ENCODE results near the gene GAS7.

Gene GAS7

DNA sequence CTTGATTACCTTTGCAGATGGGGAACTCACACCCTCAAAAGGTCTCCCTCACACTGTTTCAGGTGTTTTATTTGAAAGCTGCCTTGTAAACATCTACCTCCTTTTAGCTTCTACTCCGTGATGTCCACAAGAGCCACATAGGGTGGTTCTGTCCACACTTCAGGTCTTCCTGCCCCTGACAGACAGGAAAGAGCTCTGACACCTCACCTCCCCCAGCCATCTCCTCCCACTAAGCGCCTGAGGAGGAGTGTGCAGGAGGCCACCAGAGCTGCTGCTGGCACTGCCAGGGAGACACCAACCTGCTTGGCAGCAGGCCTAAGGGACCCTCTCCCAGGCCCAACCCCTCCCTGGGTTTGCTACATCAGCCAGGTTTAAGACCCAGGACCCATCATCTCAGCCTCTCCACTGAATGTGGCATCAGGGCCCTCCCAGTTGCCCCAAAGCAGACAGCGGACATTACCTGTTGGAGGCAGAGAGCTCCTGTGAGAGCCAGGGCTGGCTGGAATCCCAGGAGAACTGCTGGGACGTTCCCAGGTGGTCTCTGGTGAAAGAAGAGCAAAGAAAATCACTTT is 217.0 kb downstream of the GAS7 start:
- DNase-seq (ENCODE audit: low read depth): no peak

DNA sequence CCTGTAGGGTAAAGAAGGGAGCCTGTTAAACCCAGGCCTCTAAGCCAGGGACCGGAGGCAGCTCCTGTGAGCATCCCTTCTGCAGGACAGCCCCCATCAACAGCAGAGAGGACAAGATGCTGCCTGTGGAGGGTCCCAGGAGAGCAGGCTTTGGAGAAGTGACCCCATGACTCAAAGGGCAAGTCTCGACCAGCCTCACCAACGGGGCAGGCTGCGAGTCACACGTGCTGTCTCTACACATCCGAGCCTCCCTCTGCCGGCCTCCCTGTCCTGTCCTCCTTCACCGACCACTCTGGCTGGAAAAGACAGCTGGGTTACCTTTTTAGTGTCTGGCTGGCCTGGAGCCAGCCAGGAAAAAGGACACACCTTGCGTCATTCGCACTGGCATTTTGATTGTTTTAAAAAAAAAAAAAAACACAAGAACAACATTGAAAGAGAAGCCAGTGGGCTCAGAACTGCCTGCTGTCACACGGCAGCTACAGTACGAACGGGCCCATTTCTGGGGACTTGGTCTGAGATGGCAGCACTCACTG is 218.9 kb downstream of the GAS7 start:
- DNase-seq (ENCODE audit: low read depth): no peak

GRCh38 chr17:9977180-9977575 is 221.2 kb downstream of the GAS7 start:
- no peak for DNase-seq (ENCODE audit: low read depth)

- DNase-seq (ENCODE audit: low read depth): no peak
Measured at GRCh38 chr17:9976283-9977179, 221.9 kb downstream of the GAS7 start.

DNA sequence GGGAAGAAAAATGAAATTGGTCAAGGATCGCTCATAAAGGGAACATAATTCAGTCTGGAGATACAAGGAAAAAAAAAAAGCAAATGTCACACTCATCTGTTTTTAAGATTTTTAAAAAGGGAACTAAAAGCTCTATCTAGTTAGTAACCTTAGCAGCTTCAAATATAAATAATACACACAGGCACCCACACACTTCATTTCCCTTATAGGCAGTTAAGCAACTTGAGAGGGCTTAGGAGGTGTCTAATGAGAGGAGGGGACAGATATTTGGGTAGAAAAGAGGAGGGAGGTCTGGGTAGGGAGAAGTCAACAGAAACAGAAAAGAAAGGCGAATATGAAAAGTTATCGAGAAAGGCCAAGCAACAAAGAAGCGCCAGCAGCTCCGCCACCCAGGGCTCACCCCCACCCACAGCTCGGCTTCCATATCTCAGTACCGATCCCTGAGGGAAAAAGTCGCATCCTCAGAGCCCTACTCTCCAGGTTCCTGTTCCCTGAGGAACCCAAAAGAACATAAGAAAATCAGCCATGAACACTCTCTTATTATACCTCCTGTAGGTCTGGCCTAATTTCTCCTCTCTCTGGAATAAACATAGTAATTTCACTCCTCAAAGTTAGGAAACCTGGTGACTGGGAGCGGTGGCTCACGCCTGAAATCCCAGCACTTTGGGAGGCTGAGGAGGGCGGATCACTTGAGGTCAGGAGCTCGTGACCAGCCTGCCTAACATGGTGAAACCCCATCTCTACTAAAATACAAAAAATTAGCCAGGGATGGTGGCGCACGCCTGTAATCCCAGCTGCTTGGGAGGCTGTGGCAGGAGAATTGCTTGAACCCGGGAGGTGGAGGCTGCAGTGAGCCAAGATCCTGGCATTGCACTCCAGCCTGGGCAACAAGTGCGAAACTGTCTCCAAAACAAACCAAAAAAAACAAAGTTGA is 223.7 kb downstream of the GAS7 start:
- no peak for DNase-seq (ENCODE audit: low read depth)

- no peak for DNase-seq (ENCODE audit: low read depth)
Measured at GRCh38 chr17:9973669-9974447, 224.5 kb downstream of the GAS7 start.

DNA sequence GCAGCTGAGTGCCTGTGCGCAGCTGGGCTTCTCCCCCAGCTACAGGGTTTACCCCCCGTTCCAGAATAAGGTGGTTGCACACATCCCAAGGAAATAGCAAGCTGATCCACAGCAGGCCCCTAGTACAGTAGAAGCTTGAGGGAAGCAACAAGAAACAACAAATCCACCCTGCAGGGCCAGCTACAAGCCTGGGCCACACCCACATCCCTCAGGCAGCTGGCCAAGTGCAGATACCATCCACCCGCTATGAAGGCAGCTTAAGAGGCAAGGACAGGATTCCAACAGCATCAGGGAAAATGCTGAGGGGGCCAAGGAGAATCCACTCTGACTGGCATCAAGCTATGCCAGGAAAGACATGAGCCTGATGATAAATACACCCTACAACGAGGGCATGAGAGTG is 226.4 kb downstream of the GAS7 start:
- DNase-seq (ENCODE audit: low read depth): no peak

- no peak for DNase-seq (ENCODE audit: low read depth)
Measured at GRCh38 chr17:9969301-9969935, 229.0 kb downstream of the GAS7 start.

GRCh38 chr17:9968881-9969280 is 229.5 kb downstream of the GAS7 start:
- DNase-seq (ENCODE audit: low read depth): peak; percentile 14

GRCh38 chr17:9968008-9968407 is 230.4 kb downstream of the GAS7 start:
- DNase-seq (ENCODE audit: low read depth): no peak

GRCh38 chr17:9959377-9959981 is 238.9 kb downstream of the GAS7 start:
- peak; percentile 15 for DNase-seq (ENCODE audit: low read depth)

GRCh38 chr17:9958586-9959281 is 239.7 kb downstream of the GAS7 start:
- no peak for DNase-seq (ENCODE audit: low read depth)

GRCh38 chr17:9957244-9957643 is 241.2 kb downstream of the GAS7 start:
- DNase-seq (ENCODE audit: low read depth): no peak

GRCh38 chr17:9956474-9957131 is 241.8 kb downstream of the GAS7 start:
- DNase-seq (ENCODE audit: low read depth): no peak

GRCh38 chr17:9953492-9953891 is 244.9 kb downstream of the GAS7 start:
- DNase-seq (ENCODE audit: low read depth): no peak

GRCh38 chr17:9951803-9952202 is 246.6 kb downstream of the GAS7 start:
- no peak for DNase-seq (ENCODE audit: low read depth)

DNA sequence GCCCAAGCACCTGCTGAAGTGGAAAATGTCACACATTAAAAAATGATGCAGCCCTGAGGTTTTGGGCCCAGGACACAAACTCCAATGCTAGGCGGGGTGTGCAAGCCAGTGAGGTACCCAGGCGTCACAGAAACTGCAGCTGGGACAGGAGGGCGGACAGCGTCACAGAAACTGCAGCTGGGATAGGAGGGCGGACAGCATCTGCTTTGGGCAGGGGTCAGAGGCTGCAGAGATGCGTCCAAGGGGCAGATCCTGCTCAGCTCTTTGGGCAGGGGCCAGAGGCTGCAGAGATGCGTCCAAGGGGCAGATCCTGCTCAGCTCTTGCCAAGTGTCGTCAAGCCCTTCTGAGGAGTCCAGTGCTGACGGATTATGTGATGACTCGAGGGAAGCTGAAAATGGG is 249.5 kb downstream of the GAS7 start:
- DNase-seq (ENCODE audit: low read depth): no peak

- DNase-seq (ENCODE audit: low read depth): no peak
Measured at GRCh38 chr17:9944704-9945103, 253.7 kb downstream of the GAS7 start.

DNA sequence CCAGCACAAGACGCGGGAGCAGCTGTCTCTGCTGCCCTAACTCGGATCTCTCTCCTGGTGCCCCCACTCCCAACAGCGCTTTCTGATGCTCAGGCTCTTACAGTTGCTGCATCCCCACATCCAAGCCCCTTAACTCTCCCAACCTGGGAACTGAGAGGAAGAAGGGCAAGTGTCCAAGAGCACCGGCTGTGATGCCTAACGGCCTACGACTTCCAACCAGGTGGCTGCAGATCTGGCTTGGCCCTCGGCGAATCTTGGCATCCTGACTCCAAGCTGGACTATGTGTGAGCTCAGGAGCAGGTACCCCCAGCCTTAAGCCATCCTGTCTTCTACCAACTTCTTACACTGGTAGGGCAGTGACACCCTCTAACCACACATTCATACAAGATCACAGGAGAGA is 255.1 kb downstream of the GAS7 start:
- DNase-seq (ENCODE audit: low read depth): no peak
